Mononuclear cell (primary cell): ENCODE results near the gene SLC36A3. TPM values are rescaled to one million over a fixed set of nuclear protein-coding genes. Genes with fewer than 3 reads are reported as not detected.

Source experiments
- H3K27me3 ChIP-seq: 2 replicates; pipeline ENCODE4 v1.6.0; 2011; ENCODE audit warnings: low read length, control low read depth; ENCODE audit not compliant: insufficient read depth
- H3K4me1 ChIP-seq: 2 replicates; pipeline ENCODE4 v1.5.1; 2011; ENCODE audit warnings: mild to moderate bottlenecking, low read length, control low read depth; ENCODE audit not compliant: insufficient read depth
- H3K4me3 ChIP-seq: 2 replicates; pipeline ENCODE4 v1.5.1; 2011; ENCODE audit warnings: mild to moderate bottlenecking, low read length, moderate library complexity
- H3K9me3 ChIP-seq: 2 replicates; pipeline ENCODE4 v1.5.1; 2011; ENCODE audit warnings: low read depth, mild to moderate bottlenecking, control low read depth, low read length
- total RNA-seq: library from RNA; depleted of rRNA; stranded (reverse); fragments of >200 nt; gene quantifications from one replicate; pipeline ENCODE4 v1.2.3, GENCODE V29; 2012

SLC36A3 gene
- total RNA-seq, 1 donor, result not detected

GRCh38 chr5:151227918-151228447 lies 75.6 kb downstream of the SLC36A3 start:
- Histone ChIP-seq H3K9me3 (no peaks in the 10 kb centered on the region), H3K4me3 (no peak overlapping the region), H3K27me3 (no peaks in the 10 kb centered on the region), H3K4me1 (peaks cover 43% of the 10 kb centered on the region)

Other genes with a start within 250 kb of the SLC36A3 start
- 222 TPM for gene TNIP1, start 222.7 kb downstream of the SLC36A3 start, total RNA-seq
- gene ANXA6, start 146.0 kb downstream of the SLC36A3 start, total RNA-seq, result 127 TPM
- gene CCDC69, start 79.7 kb downstream of the SLC36A3 start, total RNA-seq, result 142 TPM
- 38.9 TPM for gene GM2A, start 50.6 kb downstream of the SLC36A3 start, total RNA-seq
- not detected for gene SLC36A2, start 43.8 kb upstream of the SLC36A3 start, total RNA-seq
- gene SLC36A1, start 143.8 kb upstream of the SLC36A3 start, total RNA-seq, result 4.0 TPM